Lower leg skin (tissue), 4 donors: Measurements from ENCODE around the gene CFAP299. TPM values are rescaled to one million over a fixed set of nuclear protein-coding genes. Genes with fewer than 3 reads are reported as not detected.

Source experiments
- DNase-seq, 2 donors: peaks; one replicate each; pipeline ENCODE4 v3.0.0-alpha.2; 2019; ENCODE audit warnings: low spot score in 2 of 2
- H3K4me3 ChIP-seq: fragments of 200-600 bp; sonication (generic); 2 replicates; pipeline ENCODE4 v1.5.1; 2017; ENCODE audit warnings: mild to moderate bottlenecking, low read depth; ENCODE audit not compliant: poor library complexity, severe bottlenecking
- CTCF ChIP-seq, 3 donors: fragments of 450-650 bp; IDR thresholded peaks; one replicate each; pipeline ENCODE4 v1.5.1; 2016; ENCODE audit warnings: antibody characterized with exemption in 3 of 3, mild to moderate bottlenecking in 3 of 3, moderate library complexity in 2 of 3
- POLR2A ChIP-seq, 2 donors: fragments of 450-650 bp; IDR thresholded peaks; one replicate each; pipeline ENCODE4 v1.6.1; 2016 to 2017; ENCODE audit warnings: antibody characterized with exemption in 2 of 2, mild to moderate bottlenecking in 1 of 2, moderate library complexity in 1 of 2
- WGBS, 2 donors: methylation state at CpG; one replicate each; pipeline ENCODE4 v1.1.5; 2018; 5-methylcytosine and 5-hydroxymethylcytosine counted together
- intact Hi-C: fragments of 100-400 bp; cut with DNase I; formaldehyde crosslinking; loops from one replicate; pipeline ENCODE4 v1.15.0; 2023; ENCODE audit warnings: low total_unique reads
- total RNA-seq, 4 donors: library from RNA; depleted of rRNA; stranded (reverse); fragments of >200 nt; gene quantifications; one replicate each; pipeline ENCODE4 v1.1.0, GENCODE V29; 2016

The CFAP299 gene
- total RNA-seq, 4 donors from 2014 or later, result not detected

GRCh38 chr4:80608281-80608980, 272.9 kb downstream of the CFAP299 start:
- intact Hi-C loops, result no loop called here
- TF ChIP-seq POLR2A (IDR thresholded peaks at IDR 0.05) (no peak), CTCF (IDR thresholded peaks at IDR 0.05) (no peak)
- WGBS, 2 donors, result 66 to 76% methylated on average over 3 of the region's 3 CpGs
- no peak overlapping the region for H3K4me3 ChIP-seq
- no peak for DNase-seq

GRCh38 chr4:80610199-80610598, 274.7 kb downstream of the CFAP299 start:
- TF ChIP-seq POLR2A (IDR thresholded peaks at IDR 0.05), result no peak
- no peak for TF ChIP-seq CTCF (IDR thresholded peaks at IDR 0.05)
- DNase-seq, result no peak
- intact Hi-C loops, result no loop called here
- WGBS, 2 donors, result 89 to 94% methylated on average over 1 of the region's 1 CpG
- no peak overlapping the region for H3K4me3 ChIP-seq

GRCh38 chr4:80610845-80611677, 275.5 kb downstream of the CFAP299 start:
- TF ChIP-seq POLR2A (IDR thresholded peaks at IDR 0.05) (no peak), CTCF (IDR thresholded peaks at IDR 0.05) (no peak)
- 22 to 26% methylated on average over 3 of the region's 3 CpGs for WGBS, 2 donors
- H3K4me3 ChIP-seq, result no peak overlapping the region
- no peak for DNase-seq
- intact Hi-C loops, result no loop called here

GRCh38 chr4:80611678-80611979, 276.1 kb downstream of the CFAP299 start:
- WGBS, 2 donors, result 71 to 79% methylated on average over 2 of the region's 2 CpGs
- TF ChIP-seq POLR2A (IDR thresholded peaks at IDR 0.05), result no peak
- TF ChIP-seq CTCF (IDR thresholded peaks at IDR 0.05), result no peak
- intact Hi-C loops, result no loop called here
- no peak overlapping the region for H3K4me3 ChIP-seq
- DNase-seq, result no peak

GRCh38 chr4:80613470-80613869, 277.9 kb downstream of the CFAP299 start:
- H3K4me3 ChIP-seq, result no peak overlapping the region
- DNase-seq, result no peak
- intact Hi-C loops, result no loop called here
- TF ChIP-seq POLR2A (IDR thresholded peaks at IDR 0.05) (no peak), CTCF (IDR thresholded peaks at IDR 0.05) (no peak)
